ENCODE data around the gene ACYP2.

ACYP2 gene

DNA sequence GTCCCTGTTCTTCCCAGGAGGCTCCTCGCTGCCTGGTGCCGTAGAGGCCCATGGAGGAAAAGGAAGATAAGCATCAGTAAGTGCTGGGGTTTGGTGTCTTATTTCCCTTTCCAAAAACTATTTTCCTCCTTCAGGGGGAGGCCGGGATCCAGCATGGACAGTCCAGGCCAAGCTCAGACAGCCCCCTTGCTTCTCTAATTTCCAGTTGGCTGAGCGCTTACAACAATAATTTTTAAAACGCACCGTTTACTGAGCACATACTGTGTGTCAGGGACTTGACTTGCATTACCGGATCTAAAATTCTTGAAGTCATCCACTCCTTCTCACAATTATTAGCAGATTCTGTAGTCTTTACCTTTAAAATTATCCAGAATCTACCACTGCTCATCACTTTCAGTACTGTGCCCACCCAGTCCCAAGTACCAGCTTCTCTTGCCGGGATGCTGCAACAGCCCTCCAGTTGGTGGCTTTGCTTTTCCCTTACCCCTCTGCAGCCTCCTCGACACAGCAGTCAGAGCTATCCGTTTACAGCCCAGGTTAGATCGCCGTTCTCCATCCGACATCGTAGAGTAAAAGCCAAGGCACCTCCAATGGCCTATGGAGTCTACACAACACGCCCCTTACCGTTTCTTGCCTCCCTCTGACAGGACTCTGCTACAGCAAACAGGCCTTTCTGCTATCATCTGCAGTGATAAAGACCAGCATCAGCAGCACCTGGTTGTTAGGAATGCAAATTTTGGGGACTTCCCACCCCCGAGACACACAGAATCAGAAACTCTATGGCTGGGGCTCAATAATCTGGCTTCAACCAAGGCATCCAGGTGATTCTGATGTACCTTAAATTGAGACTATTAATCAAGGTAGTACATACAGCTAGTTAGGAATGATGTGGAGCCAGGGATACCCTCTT lies 215.8 kb downstream of the ACYP2 start:
- no peak for DNase-seq

DNA sequence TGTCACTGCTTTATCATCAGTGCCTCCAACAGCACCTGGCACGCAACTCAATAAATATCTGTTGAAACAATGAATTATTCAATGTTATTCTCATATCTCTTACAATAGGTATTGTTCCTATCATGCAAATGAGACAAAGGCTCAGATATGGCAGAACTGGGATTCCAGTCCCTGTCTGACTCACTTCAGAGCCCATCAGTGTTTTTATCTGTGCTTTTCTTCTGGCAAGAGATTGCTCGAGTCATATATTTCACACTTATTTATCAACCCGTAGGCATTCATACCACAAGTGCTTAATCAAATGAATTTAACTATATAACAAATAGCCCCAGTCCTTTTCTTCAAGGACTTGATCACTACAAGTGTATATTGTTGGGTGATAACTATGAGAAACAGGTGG lies 217.0 kb downstream of the ACYP2 start:
- no peak for DNase-seq

DNA sequence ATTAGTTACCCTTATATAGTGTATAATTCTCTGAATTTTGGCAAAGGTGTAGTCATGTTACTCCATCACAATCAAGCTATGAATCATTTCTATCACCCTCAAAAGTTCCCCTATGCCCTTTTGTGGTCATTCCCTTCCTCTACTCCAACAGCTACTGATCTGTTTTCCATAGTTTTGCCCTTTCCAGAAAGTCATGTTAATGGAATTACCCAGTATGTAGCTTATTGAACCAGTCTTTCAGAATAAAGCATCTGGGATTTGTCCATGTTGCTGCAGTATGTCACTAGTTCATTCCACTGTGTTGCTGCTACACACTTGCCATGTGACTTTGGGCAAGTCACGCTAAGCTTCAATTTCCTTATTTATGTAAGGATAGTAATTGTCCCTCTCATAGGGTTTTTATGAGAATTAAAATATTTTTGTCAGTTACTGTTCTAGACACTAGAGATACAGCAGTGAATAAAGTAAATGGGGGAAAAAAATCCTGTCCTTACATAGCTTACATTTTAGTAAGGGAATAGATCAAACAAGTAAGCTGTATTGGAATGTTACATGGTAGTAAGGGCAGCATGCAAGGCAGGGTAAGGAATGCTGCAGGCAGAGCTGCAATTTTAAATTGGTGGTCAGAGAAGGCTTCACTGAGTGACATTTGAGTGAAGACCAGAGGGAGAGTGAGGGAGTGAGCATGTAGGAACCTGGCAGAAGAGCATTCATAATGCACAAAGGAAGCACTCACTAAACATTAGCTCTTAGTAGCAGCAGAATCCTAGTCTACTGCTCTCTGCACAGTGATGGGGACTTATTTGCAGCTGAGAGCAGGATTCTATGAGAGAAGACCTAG lies 220.9 kb downstream of the ACYP2 start:
- no peak for DNase-seq

DNA sequence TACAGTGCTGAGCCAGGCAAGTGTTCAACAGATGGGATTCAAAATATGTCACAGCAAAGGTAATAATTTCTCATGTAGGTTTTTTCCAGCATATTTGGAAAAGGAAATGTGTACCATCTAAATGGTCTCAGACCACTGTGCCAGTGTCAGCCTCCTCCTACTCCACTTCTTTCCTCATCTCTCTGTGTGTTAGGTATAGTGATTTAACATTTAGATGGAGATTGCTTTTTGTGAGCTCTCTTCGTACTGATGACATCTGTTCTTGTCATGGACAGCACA lies 221.5 kb downstream of the ACYP2 start:
- no peak for DNase-seq

DNA sequence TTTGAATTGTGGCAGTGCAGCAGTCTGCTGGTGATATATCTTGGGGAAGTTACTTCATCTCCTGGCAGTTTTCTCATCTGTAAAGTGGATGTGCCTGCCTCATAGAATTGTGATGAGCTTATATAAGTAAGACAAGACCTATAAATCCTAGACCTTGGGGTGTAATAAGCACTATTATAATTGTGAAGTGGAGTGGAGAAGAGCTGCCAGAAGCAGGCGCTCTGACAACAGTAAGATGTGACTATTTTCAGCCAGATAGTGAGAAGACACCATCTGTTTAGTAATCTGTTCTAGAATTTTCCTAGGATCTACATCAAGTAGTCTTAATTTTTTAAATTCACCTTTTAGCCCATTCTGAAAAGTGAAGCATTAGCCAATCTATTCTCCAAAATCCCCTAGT lies 226.2 kb downstream of the ACYP2 start:
- DNase-seq = no peak

DNA sequence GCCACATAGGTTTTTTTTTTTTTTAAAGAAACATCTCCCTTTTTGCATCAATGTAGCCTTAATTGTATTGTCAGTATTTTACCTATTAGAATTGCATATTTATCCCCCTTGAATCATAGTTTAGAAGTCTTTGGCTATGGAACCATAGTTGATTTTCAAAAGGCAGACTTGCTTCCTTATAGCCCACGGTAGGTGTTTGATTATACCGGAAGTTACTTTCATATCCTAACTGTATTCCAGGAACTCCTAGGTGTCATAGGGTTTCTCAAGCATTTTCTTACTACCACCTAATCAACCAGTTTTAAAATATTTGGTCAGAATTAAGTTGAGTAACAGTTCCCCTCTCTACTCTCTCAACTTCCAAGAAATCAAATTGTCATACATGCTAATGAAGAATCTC lies 227.2 kb downstream of the ACYP2 start:
- no peak for DNase-seq

DNA sequence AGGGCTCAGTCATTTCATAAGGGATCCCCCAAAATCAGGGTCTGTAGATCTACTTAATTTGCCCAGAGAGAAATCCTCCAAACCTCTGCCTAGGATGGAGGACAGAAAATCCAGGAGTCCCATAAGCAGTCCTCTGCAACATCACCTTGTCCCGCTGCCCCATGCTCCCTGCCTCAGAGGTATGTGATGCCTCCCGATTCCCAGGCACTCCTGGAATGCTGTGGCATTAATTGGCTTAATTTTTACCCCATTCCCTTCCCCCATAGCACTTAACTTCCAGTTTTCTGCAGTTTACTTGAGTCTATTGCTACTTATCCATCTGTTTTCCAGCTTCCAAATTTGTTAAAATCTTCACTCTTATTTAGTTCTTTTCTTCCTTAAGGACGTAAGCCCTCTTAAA lies 232.2 kb downstream of the ACYP2 start:
- no peak for DNase-seq

DNA sequence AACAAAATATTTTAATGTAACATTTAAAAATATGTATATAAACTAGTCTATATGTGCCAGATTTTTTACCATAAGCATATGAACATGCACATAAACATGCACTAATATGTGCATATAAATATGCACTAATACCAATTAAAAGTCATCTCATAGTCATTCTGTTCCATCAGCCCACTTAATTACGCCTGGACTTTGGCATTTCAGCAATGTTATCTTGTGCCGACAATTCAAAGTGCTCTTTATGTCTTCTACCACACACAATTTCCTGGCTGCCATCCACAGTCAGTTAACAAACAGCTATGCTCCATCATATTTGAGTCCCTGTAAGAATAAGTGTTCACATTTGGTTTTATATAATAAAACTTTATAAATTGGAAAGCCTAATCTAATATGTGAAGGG lies 233.2 kb downstream of the ACYP2 start:
- no peak for DNase-seq

DNA sequence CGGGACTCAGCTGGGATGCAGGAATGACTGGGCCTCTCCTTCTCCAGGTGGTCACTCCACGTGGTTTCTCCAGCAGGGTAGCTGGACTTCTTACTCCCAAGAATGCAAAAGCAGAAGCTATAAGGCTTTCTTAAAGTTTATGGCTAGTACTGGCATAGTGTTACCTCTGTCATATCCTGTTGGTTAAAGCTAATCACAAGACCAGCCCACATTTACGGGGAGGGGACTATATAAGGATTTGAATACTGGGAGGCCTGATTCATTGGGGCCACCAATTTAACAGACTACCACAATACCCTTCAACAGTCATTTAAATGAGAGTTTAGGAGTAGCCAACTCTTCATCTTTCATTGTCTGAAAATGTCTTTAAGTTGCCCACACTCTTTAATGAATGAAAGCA lies 235.0 kb downstream of the ACYP2 start:
- no peak for DNase-seq

DNA sequence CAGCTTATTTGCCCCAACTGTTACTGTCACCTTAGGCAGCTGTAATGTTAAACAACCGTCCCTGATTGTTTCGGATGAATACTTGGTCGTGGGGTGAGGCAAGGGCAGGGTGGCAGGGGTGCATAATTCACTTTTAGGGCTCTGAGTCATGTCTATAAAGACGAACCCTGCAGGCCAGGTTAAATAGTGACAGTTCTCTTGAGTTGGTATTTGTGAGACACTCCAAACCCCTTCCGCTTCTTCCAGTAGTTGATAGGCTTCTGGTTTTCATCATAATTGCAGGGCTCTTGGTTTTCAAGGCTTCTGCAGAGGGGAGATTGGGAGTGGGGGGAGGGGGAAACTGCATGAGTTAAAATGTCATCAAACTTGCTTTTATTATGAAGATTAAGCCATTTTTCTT lies 237.8 kb downstream of the ACYP2 start:
- DNase-seq = no peak

Measured in NCI-H1092 treated with DMSO at 0.1 percent for 48 hours (cell line).